Central memory CD8-positive, alpha-beta T cell (primary cell): ENCODE results near the gene TRIM9.
"Not testable (repeated sequence)": the region's sequence is repeated elsewhere in the genome, so short reads cannot be mapped to it uniquely, and the experiment has no call there.

Experiments used
- ATAC-seq: fragments of 150-1000 bp; cut with Tn5 transposase; replicated peaks from 2 replicates; pipeline ENCODE4 v1.10.0; 2022; ENCODE audit warnings: mild to moderate bottlenecking, moderate FRiP score, moderate number of reproducible peaks; ENCODE audit not compliant: poor library complexity, severe bottlenecking; ENCODE audit errors: extremely low read depth
- DNase-seq, 2 donors: peaks; one replicate each; pipeline ENCODE4 v3.0.0; 2021; ENCODE audit warnings: low spot score in 2 of 2
- H3K27ac Mint-ChIP-seq: one replicate; pipeline ENCODE4 v1.8.0; 2022; ENCODE audit warnings: low read depth, mild to moderate bottlenecking, moderate library complexity, mixed read lengths
- H3K27me3 Mint-ChIP-seq: one replicate; pipeline ENCODE4 v1.8.0; 2022; ENCODE audit warnings: mixed read lengths
- H3K36me3 Mint-ChIP-seq: one replicate; pipeline ENCODE4 v1.8.0; 2022; ENCODE audit warnings: mild to moderate bottlenecking, moderate library complexity, mixed read lengths; ENCODE audit not compliant: insufficient read depth
- H3K4me1 Mint-ChIP-seq: one replicate; pipeline ENCODE4 v1.8.0; 2022; ENCODE audit warnings: mixed read lengths
- H3K4me3 Mint-ChIP-seq: one replicate; pipeline ENCODE4 v1.8.0; 2022; ENCODE audit warnings: mild to moderate bottlenecking, moderate library complexity, mixed read lengths
- H3K9me3 Mint-ChIP-seq: one replicate; pipeline ENCODE4 v1.8.0; 2022; ENCODE audit warnings: mixed read lengths

TRIM9 gene

DNA sequence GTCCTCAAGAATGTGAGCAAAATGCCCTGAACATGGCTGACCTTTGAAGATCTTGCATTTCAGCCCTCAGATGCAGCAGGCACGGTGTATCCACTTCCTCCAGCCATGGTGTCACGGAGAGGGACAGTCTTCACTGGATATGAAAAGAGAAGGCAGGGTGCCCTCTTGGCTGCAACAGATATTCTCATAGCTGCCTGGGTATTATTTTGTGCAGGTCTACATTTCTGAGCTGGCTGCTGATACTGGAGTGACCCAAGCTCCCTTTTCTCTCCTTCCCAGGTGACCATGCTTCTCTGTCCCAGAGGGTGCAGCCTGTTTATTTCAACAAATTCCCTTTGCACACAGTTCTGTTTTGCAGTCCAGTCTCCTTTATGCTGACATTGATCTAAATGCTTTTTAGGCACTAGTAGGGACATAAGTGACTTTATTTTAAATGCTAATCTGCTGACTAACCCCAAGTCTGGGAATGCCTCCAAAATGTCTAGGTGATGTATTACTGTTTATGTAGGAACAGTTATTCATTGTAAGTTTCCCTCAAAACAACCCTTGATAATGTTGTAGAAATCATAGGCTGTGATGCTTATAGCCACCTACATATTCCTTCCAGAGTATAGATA lies 133.2 kb downstream of the TRIM9 start:
- no peak overlapping the region for H3K4me3 Mint-ChIP-seq
- no peaks in the 10 kb centered on the region for H3K9me3 Mint-ChIP-seq
- no peak overlapping the region for H3K27ac Mint-ChIP-seq
- peaks cover 34% of the 10 kb centered on the region for H3K27me3 Mint-ChIP-seq
- H3K36me3 Mint-ChIP-seq, result no peaks in the 10 kb centered on the region
- H3K4me1 Mint-ChIP-seq, result no peaks in the 10 kb centered on the region
- no peak for DNase-seq
- no peak for ATAC-seq

GRCh38 chr14:50957296-50957695 lies 137.6 kb downstream of the TRIM9 start:
- Mint-ChIP-seq H3K4me3 (no peak overlapping the region), H3K4me1 (no peaks in the 10 kb centered on the region), H3K27me3 (peaks cover 7% of the 10 kb centered on the region), H3K36me3 (no peaks in the 10 kb centered on the region), H3K27ac (no peak overlapping the region), H3K9me3 (no peaks in the 10 kb centered on the region)
- ATAC-seq, result no peak
- DNase-seq, result no peak

- not testable (repeated sequence) for H3K4me1 Mint-ChIP-seq, H3K9me3 Mint-ChIP-seq, DNase-seq, H3K27me3 Mint-ChIP-seq, H3K36me3 Mint-ChIP-seq, H3K27ac Mint-ChIP-seq, ATAC-seq, H3K4me3 Mint-ChIP-seq
Measured at GRCh38 chr14:50956421-50956820, 138.5 kb downstream of the TRIM9 start.

GRCh38 chr14:50955373-50956043 lies 139.4 kb downstream of the TRIM9 start:
- ATAC-seq (no peak), DNase-seq (no peak)
- Mint-ChIP-seq H3K27ac (peak overlapping the region; percentile 26), H3K4me1 (no peaks in the 10 kb centered on the region), H3K9me3 (no peaks in the 10 kb centered on the region), H3K4me3 (no peak overlapping the region), H3K27me3 (no peaks in the 10 kb centered on the region), H3K36me3 (no peaks in the 10 kb centered on the region)

GRCh38 chr14:50954811-50955372 lies 140.0 kb downstream of the TRIM9 start:
- DNase-seq (no peak), ATAC-seq (no peak)
- Mint-ChIP-seq H3K27ac (no peak overlapping the region), H3K9me3 (no peaks in the 10 kb centered on the region), H3K4me1 (no peaks in the 10 kb centered on the region), H3K27me3 (no peaks in the 10 kb centered on the region), H3K36me3 (no peaks in the 10 kb centered on the region), H3K4me3 (no peak overlapping the region)

- no peaks in the 10 kb centered on the region for H3K36me3 Mint-ChIP-seq
- no peak for DNase-seq
- H3K27ac Mint-ChIP-seq, result no peak overlapping the region
- H3K27me3 Mint-ChIP-seq, result no peaks in the 10 kb centered on the region
- H3K4me1 Mint-ChIP-seq, result no peaks in the 10 kb centered on the region
- H3K9me3 Mint-ChIP-seq, result no peaks in the 10 kb centered on the region
- no peak overlapping the region for H3K4me3 Mint-ChIP-seq
- no peak for ATAC-seq
Measured at GRCh38 chr14:50953502-50953901, 141.4 kb downstream of the TRIM9 start.

- no peaks in the 10 kb centered on the region for H3K27me3 Mint-ChIP-seq
- ATAC-seq (no peak), DNase-seq (no peak)
- H3K27ac Mint-ChIP-seq, result no peak overlapping the region
- no peaks in the 10 kb centered on the region for H3K4me1 Mint-ChIP-seq
- no peak overlapping the region for H3K4me3 Mint-ChIP-seq
- H3K9me3 Mint-ChIP-seq, result no peaks in the 10 kb centered on the region
- no peaks in the 10 kb centered on the region for H3K36me3 Mint-ChIP-seq
Measured at GRCh38 chr14:50951032-50951431, 143.9 kb downstream of the TRIM9 start.

DNA sequence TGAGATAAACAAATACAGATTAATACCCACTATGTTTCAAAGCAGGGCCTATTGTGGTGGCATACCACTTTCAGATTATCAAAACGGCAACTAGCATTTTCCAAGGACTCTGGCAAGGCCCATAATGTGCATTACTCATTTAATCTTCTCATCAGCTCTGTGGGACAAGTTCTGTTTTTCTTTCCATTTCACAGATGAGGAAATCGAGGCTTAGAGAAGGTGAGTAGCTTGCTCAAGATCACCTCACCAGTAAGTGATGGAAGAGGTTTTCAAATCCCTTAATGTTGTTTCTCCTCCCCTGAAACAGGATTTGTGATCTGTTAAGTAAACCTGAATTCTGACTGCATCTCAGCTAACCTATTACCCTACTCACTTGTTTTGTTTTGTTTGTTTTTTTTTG lies 146.7 kb downstream of the TRIM9 start:
- Mint-ChIP-seq H3K4me3 (no peak overlapping the region), H3K9me3 (no peaks in the 10 kb centered on the region), H3K36me3 (no peaks in the 10 kb centered on the region), H3K4me1 (peaks cover 8% of the 10 kb centered on the region), H3K27me3 (peaks cover 6% of the 10 kb centered on the region), H3K27ac (no peak overlapping the region)
- ATAC-seq (no peak), DNase-seq (no peak)

DNA sequence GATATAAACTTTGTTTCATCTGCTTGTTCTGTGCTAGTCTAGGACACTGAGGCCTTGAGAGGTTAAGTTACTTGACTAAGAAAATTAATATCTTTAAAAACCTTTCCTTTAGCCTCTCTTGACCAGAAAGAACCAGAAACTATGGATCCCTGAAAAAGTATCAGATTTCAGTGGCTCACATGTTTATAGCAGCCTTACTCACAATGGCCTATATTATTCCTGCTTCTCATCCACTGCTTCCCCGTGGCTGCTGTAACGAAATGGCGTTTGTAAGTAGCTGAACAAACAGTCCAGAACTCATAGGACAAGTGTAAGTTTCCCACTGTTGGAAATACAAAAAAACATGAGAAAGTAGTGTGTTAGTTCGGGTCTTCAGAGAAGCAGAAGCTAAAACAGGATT lies 147.5 kb downstream of the TRIM9 start:
- Mint-ChIP-seq H3K36me3 (no peaks in the 10 kb centered on the region), H3K27me3 (peaks cover 13% of the 10 kb centered on the region), H3K4me1 (peaks cover 8% of the 10 kb centered on the region), H3K4me3 (no peak overlapping the region), H3K27ac (no peak overlapping the region), H3K9me3 (no peaks in the 10 kb centered on the region)
- DNase-seq (no peak), ATAC-seq (no peak)

DNA sequence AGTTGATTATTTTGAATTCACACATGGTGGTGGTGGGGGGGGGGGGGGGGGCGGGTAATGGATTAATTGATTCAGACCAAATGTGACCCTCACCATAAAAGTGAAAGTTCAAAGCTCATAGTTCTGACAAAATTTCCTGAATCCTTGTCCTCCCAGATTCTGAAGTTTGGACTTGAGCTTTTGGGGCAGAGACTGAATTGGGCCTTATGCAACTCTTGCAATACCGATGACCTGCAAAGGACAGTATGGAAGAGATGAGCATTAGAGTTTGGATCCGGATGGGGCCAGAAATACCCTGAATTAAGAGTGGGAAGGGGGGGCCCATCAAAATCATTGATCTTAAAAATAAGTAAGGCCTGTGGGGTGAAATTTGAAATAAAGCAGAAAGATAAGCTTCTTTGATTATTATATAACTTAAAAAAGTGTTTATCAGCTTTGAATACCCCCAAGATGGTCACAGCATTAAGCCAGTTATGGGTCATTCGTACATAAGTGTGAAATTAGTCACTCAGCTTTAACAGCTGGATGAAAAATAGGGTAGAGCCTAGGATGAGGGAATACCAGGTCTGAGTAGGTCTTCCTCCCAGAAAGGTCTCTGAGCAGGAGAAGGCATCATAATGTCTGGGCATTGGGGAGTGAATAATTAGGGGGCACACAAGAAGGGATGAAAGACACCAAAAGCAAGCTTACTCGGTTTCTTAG lies 148.5 kb downstream of the TRIM9 start:
- Mint-ChIP-seq H3K27ac (no peak overlapping the region), H3K9me3 (no peaks in the 10 kb centered on the region), H3K36me3 (no peaks in the 10 kb centered on the region), H3K4me1 (peaks cover 8% of the 10 kb centered on the region), H3K4me3 (no peak overlapping the region), H3K27me3 (peaks cover 24% of the 10 kb centered on the region)
- DNase-seq (no peak), ATAC-seq (no peak)

GRCh38 chr14:50944647-50945413 lies 150.1 kb downstream of the TRIM9 start:
- Mint-ChIP-seq H3K27ac (no peak overlapping the region), H3K4me1 (peaks cover 8% of the 10 kb centered on the region), H3K27me3 (peaks cover 39% of the 10 kb centered on the region), H3K4me3 (peak overlapping the region; percentile 84), H3K36me3 (no peaks in the 10 kb centered on the region), H3K9me3 (no peaks in the 10 kb centered on the region)
- ATAC-seq (no peak), DNase-seq (no peak)

GRCh38 chr14:50943943-50944646 lies 150.8 kb downstream of the TRIM9 start, which contains the start of gene PYGL:
Gene PYGL (minus strand): TSS chr14:50944483. CDS start chr14:50944403, 80 bp downstream.
- no peak for DNase-seq
- peak; percentile 56 for ATAC-seq
- Mint-ChIP-seq H3K27me3 (peaks cover 41% of the 10 kb centered on the region), H3K36me3 (no peaks in the 10 kb centered on the region), H3K27ac (no peak within 1 kb of the TSS), H3K4me3 (peak within 1 kb of the TSS; percentile 84), H3K4me1 (peaks cover 8% of the 10 kb centered on the region), H3K9me3 (no peaks in the 10 kb centered on the region)
